ENCODE measurements around the gene GDPD3.

GDPD3 gene

DNA sequence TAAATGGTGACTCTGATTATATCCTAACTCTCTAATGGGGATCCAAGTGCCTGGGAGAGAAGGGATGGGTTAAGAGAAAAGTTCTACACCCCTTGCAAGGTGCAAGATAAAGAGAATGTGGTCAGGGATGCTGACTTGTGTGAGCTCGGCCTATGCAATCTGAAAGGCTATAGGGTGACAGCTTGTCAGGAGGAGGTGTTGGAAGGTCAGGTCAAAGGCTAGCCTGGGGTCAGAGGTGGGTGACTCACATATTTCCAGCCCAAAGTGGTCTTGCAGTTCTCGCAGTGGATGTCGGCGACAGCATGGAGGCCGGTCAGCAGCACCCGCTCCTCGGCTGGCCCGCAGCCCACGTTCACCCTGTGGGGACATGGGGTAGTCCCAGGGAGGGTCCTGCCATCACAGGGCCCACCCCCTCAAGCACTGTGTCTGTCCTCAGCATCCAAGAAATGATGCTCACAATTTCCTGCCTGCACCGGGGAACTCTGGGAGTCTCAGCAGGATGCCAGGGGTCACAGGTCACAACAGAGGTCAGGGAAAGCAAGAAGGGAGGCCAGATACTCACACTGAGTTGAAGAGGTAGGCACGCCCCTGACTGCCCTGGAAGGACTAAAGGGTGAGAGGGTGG is 18.7 kb downstream of the GDPD3 start:
- no peak for DNase-seq

- DNase-seq, result peak; percentile 79
Measured at GRCh38 chr16:30092373-30093010, 20.8 kb downstream of the GDPD3 start.

- DNase-seq, result peak; percentile 95
Measured at GRCh38 chr16:30091474-30092372, 21.6 kb downstream of the GDPD3 start, which contains the start of gene TBX6. TBX6 (minus strand) TSS chr16:30091924; CDS start chr16:30091193, 731 bp downstream.

- DNase-seq, result no peak
Measured at GRCh38 chr16:30090610-30091331, 22.6 kb downstream of the GDPD3 start.

- no peak for DNase-seq
Measured at GRCh38 chr16:30088832-30089624, 24.3 kb downstream of the GDPD3 start.

DNA sequence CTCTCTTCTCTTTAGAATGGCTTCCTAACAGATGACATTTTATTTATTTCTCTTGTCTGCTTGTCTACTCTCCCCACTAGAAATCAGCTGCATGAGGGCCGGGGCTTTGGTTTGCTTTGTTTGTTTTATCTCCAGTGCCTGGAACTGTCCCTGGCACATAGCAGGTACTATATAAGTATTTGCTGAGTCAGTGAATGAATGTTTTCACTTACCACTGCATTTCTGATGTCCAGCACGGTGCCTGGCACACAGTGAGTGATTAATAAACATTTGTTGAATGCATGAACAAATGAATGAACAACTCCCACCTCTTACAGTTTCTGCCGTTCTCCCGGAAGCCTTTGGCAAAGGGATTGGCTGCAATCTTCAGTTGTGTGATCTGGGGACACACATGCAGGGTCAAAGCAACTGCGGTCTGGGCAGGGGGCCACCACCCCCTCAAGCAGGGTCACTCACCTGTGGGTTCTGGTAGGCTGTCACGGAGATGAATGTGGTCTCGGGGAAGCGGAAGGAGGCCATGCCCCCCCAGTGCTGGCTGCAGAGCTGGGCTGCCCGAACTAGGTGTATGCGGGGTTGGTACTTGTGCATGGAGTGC is 25.0 kb downstream of the GDPD3 start:
- DNase-seq, result no peak

DNA sequence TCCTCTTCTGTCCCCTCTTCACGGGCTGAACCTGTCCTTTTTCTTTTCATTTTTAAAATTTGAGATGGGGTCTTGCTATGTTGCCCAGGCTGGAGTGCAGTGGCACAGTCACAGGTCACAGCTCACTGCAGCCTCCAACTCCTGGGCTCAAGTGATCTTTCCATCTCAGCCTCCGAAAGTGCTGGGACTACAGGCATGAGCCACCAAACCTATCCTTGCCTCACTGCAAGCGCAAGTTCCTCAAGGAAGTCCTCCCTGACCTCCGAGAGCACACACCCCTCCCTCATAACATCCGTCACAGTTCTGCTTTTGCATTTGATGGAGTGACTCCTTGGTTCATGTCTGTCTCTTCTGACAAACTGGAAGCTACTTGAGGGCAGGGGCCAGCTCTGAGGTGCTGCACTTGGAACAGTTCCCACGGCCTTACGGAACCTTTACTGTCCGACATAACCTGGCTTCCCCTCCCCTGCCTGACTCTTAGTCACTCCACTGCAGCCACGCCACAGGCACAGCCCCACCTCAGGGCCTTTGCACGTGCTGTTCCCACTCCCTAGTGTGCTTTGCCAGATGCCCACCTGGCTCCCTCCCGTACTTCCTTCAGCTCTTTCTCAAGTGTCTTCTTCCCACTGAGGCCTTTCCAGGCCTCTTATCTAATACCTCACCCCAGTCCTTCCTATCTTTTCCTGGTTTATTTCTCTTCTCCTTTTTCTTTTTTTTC is 26.0 kb downstream of the GDPD3 start:
- no peak for DNase-seq

DNA sequence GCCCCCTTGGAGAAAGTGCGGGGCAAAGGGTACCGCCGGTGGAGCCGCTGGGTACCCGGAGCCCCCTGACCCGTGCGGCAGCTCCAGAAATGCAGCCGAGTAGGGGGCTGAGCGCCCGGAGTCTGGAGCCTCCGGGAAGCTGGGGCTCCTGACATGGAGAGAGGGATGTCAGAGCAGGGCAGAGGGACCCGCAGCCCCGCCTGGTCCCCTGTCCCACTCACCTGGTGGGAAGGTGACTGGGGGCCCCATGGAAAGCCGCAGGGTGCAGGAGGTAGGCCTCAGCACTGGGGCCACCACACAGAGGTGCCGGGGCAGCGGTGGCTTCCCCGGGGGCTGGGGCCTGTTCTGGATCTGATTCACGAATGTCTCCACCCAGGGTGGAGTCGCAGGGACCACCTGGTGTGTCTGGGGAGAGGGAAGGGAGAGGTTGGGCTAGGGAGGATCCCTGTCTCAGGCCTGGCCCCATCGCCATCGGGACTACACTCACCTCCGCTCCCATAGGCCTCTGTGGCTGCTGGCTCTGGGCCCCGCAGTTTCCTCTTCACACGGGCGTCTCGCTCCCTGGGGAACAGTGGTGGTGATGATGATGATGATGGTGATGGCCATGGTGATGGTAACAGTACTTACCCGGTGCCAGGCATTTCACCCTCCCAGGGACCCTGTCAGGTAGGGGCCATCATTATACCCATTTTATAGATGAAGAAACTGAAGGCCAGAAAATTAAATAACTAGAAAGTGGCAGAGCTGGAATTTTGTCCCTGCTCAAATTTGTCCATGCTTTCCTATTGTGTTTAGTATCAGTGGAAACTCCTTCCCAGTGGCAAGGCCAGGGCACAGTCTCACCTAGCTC is 26.8 kb downstream of the GDPD3 start:
- DNase-seq, result no peak

GRCh38 chr16:30085820-30086219 is 27.5 kb downstream of the GDPD3 start:
- no peak for DNase-seq

DNA sequence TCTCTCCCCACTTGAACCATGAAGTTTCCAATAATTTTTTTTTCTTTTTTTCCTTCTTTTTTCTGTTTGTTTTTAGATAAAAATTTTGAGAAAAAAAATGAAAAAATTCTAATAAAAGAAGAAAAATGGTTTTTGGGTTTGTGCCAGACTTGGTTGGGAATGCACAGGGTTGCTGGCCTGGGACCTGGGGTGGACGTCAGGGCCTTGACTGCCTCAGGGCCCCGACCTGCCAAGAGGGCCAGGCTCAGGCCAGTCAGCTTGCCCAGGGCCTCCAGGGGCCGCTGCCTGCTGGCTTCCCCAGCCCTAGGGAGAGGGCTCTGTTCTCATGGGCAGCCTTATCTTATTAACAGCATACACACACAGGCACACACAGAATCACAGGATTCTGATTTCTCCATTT is 28.1 kb downstream of the GDPD3 start:
- no peak for DNase-seq

DNA sequence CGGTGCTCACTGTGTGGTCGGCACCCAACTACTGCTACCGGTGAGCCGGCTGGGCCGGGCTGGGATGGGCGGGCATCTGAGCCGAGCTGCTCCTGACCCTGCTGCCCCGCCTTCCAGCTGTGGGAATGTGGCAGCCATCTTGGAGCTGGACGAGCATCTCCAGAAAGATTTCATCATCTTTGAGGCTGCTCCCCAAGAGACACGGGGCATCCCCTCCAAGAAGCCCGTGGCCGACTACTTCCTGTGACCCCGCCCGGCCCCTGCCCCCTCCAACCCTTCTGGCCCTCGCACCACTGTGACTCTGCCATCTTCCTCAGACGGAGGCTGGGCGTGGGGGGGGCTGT is 28.5 kb downstream of the GDPD3 start:
- no peak for DNase-seq

- DNase-seq, result no peak
Measured at GRCh38 chr16:30084096-30084815, 29.1 kb downstream of the GDPD3 start.

DNA sequence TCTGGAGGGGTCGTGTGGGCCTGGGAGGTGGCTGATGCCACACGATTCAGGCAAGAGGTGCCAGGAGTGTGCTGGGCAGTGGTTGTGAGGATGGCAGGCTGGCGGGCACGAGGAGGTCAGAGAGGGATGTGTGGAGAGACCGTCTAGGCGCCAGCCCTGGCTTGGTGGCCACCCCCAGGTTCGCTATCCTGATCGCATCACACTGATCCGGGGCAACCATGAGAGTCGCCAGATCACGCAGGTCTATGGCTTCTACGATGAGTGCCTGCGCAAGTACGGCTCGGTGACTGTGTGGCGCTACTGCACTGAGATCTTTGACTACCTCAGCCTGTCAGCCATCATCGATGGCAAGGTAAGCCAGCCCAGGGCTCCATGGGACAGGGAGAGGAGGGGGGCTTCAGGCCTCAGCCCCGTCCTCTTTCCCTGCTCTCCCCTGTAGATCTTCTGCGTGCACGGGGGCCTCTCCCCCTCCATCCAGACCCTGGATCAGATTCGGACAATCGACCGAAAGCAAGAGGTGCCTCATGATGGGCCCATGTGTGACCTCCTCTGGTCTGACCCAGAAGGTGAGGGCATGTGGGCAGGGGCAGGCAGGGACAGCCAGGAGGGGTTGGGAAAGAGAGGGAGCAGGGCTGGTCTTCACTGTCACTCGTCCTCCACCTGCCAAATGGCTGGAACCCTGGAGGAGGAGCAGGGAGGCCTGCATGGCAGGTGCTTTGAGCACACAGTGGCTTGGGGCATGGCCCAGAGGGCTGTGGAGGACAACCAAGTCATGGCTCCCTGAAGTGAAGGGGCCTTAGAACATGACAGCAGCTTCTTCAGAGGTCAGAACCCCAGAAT is 29.9 kb downstream of the GDPD3 start:
- DNase-seq, result no peak

DNA sequence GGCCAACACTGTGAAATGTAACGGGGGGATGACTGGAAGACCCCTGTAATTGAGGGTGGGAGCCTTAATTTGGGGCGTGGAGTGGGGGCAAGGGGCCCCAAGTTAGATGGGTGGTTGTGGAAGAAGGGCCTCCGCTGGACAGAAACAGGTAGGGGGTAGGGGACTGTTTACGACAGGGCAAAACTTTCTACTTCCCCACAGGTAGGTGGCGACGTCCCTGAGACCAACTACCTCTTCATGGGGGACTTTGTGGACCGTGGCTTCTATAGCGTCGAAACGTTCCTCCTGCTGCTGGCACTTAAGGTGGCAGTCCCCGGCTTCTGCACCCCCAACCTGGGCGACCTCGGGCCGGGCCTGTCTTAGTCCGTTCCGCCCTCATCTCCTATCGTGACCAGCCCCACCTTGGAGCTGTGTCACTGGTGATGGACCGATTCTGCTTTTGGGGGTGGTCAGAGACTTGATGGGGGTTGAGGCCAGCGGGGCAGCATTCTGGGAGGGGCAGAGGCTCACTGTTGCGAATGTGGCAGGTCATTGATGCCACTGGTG is 30.7 kb downstream of the GDPD3 start:
- DNase-seq, result no peak

DNA sequence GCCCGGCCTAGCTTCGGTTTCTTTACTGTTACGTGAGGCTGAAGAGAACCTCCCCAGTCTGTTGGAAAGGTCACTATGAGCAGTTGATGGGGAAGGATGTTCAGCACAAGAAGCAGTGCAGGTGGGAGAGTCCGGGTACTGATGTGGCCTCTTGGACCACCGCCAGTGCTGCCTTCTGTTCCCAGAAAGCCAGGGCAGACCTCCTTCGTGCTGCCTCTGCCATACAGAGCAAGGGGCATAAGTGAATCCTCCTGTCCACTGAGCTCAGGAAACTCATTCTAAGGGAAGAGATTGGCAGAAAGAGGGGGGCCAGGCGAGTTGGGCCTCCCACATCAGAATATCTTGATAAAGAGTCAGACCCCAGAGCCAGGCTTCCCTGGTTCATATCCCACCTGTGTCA is 33.9 kb downstream of the GDPD3 start:
- DNase-seq, result no peak

DNA sequence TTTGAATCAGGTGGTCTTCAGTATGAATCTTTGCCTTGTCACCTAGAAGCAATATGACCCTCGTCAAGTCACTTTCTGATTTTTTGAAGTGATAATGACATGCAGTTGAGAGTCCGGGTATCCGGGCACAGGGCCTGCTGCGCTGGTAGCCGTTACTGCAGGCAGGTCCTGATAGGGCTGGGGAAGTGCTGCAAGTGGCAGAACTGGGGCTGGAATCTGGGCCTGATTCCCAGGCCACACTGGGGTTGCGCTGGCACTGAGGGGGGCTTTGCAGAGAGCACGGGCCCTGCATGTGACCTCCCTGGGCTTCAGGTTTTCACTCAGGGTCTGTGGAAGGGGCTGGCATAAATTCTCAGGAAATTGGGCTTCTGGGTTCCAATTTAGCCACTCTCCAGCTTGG is 34.6 kb downstream of the GDPD3 start:
- DNase-seq, result no peak

DNA sequence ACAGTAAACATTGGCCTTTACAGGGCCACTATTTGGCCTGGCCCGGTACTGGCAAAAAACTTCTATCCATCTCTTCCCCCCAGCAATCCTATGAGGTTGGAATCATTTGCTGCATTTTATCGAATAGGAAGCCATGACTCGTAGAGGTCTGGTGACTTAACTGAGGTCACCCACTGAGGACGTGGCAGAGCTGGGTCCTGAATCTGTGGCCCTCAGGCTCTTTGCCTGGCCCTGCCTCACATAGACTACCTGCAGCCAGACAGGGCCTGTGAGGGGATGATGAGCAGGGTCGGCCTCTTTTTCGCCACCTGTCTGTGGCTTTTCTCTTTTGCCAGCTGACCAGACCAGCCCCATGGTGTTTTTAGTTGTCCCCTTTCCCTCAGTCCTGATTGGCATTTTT is 35.7 kb downstream of the GDPD3 start:
- DNase-seq, result no peak

GRCh38 chr16:30076276-30076791 is 37.0 kb downstream of the GDPD3 start:
- DNase-seq, result peak; percentile 45

All from activated CD4-positive, CD25-positive, alpha-beta regulatory T cell treated with anti-CD3 and anti-CD28 coated beads, Interleukin-2, amount 50 U/mL, for 72 hours (primary cell).